Adrenal gland (tissue), 5 donors: ENCODE data around the gene IFT88.

Experiments used
- CTCF ChIP-seq, 6 experiments: fragments of 450-650 bp in 4 of 6; fragments of 200-600 bp in 2 of 6; sonication (generic) in 1 of 6; IDR thresholded peaks; 1 replicate in 5 of 6; 2 replicates in 1 of 6; pipeline versions ENCODE4 v1.5.1 to v1.8.0; 2016 to 2021; ENCODE audit warnings: antibody characterized with exemption in 6 of 6, mild to moderate bottlenecking in 2 of 6, moderate library complexity in 1 of 6
- POLR2A ChIP-seq, 2 donors: fragments of 450-650 bp; IDR thresholded peaks; one replicate each; pipeline ENCODE4 v1.6.1; 2017; ENCODE audit warnings: antibody characterized with exemption in 2 of 2, mild to moderate bottlenecking in 2 of 2, moderate library complexity in 1 of 2
- donor health status: DM: no; HTN: no; CAD: no.

GRCh38 chr13:20519875-20520274, 47.1 kb upstream of the IFT88 start:
- TF ChIP-seq CTCF (IDR thresholded peaks at IDR 0.05) (no peak), POLR2A (IDR thresholded peaks at IDR 0.05) (no peak)
